Measurements from ENCODE around the gene MYH7B. TPM values are rescaled to one million over a fixed set of nuclear protein-coding genes. Genes with fewer than 3 reads are reported as not detected.

Gene MYH7B
- total RNA-seq, 4 donors from 2014 or later: 0.41 to 3.0 (median 0.51) TPM; not detected in 1

DNA sequence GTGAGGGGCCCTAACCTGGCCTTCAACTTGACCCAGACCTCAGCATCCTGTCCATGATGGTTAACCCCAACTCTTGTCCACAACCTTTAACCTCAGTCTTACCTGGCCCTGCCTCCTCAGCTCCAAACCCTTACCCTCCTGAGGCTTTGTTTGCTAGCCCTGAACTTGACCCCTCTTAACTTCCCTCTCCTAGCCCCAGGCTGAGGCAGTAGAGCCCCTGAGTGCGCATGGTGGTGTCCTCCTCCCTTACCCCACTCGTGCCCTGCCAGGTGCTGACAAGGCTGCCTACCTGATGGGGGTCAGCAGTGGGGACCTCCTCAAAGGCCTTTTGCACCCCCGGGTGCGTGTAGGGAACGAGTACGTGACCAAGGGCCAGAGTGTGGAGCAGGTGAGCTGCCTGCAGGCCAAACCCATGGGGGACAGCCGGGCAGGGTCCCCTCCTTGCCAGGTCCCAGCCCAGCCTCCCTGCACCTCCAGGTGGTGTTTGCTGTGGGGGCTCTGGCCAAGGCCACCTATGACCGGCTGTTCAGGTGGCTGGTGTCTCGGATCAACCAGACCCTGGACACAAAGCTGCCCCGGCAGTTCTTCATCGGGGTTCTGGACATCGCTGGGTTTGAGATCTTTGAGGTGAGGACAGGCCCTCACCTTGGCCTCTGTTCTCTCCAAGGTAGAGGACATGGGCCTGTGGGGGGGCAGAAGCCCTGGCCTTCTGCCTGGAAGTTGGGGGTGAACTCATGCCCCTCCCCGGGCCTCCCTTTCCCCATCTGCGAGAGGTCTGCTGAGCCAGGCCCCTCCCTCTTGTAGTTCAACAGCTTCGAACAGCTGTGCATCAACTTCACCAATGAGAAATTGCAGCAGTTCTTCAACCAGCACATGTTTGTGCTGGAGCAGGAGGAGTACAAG lies 31.9 kb downstream of the MYH7B start:
- H3K27ac ChIP-seq: no peak overlapping the region
- H3K9me3 ChIP-seq: no peaks in the 10 kb centered on the region
- H3K4me3 ChIP-seq: no peak overlapping the region
- peak in 1 of 2 donors; percentile 19 for DNase-seq
- peaks cover 0 to 6% of the 10 kb centered on the region in 2 donors for H3K27me3 ChIP-seq
- H3K36me3 ChIP-seq: no peaks in the 10 kb centered on the region
- no peaks in the 10 kb centered on the region for H3K4me1 ChIP-seq
- TF ChIP-seq, protein P1, sequence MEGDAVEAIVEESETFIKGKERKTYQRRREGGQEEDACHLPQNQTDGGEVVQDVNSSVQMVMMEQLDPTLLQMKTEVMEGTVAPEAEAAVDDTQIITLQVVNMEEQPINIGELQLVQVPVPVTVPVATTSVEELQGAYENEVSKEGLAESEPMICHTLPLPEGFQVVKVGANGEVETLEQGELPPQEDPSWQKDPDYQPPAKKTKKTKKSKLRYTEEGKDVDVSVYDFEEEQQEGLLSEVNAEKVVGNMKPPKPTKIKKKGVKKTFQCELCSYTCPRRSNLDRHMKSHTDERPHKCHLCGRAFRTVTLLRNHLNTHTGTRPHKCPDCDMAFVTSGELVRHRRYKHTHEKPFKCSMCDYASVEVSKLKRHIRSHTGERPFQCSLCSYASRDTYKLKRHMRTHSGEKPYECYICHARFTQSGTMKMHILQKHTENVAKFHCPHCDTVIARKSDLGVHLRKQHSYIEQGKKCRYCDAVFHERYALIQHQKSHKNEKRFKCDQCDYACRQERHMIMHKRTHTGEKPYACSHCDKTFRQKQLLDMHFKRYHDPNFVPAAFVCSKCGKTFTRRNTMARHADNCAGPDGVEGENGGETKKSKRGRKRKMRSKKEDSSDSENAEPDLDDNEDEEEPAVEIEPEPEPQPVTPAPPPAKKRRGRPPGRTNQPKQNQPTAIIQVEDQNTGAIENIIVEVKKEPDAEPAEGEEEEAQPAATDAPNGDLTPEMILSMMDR (IDR thresholded peaks at IDR 0.05): no peak
- TF ChIP-seq POLR2A (IDR thresholded peaks at IDR 0.05): no peak
- intact Hi-C loops (cut with DNase I; ENCODE audit: low total_unique reads): no loop called here

DNA sequence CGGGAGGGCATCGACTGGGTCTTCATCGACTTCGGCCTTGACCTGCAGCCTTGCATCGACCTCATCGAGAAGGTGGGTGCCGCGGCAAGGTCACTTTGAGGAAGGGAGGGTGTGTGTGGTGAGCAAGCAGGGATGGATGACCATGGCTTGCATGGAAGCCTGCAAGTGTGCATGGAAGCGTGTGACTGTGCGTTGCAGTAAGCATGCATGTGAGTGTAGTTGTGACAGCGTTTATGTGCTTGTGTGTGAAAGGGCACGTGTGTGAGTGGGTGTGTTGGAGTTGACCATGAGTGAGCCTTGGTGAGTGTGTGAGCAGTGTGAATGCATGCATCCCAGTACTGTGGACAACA lies 32.5 kb downstream of the MYH7B start:
- Histone ChIP-seq H3K4me3 (no peak overlapping the region), H3K9me3 (no peaks in the 10 kb centered on the region), H3K4me1 (no peaks in the 10 kb centered on the region), H3K36me3 (no peaks in the 10 kb centered on the region), H3K27ac (no peak overlapping the region), H3K27me3 (peaks cover 0 to 4% of the 10 kb centered on the region in 2 donors)
- TF ChIP-seq, protein P1 (IDR thresholded peaks at IDR 0.05): no peak
- no peak for TF ChIP-seq POLR2A (IDR thresholded peaks at IDR 0.05)
- intact Hi-C loops (cut with DNase I; ENCODE audit: low total_unique reads): no loop called here
- DNase-seq: no peak

DNA sequence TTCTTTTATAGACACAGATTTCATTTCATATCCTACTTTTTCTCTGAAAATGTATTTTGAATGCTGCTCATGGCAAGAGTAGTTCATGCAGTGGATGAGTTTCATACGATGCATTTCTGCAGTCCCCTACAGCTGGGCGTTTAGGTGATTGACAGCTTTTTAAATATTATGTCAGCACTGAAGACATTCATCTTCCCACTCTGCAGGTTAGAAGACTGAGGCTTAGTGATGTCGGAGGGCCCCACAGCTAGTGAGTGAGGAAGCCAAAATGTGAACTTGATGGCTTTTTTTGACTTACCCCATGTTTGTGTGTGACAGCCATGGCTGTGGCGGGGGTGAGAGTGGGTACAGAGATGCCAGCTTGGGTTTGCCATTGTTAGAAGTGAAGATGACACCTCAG lies 33.5 kb downstream of the MYH7B start:
- TF ChIP-seq POLR2A (IDR thresholded peaks at IDR 0.05): no peak
- TF ChIP-seq, protein P1 (IDR thresholded peaks at IDR 0.05): no peak
- Histone ChIP-seq H3K4me3 (no peak overlapping the region), H3K4me1 (no peaks in the 10 kb centered on the region), H3K36me3 (no peaks in the 10 kb centered on the region), H3K27me3 (no peaks in the 10 kb centered on the region), H3K9me3 (no peaks in the 10 kb centered on the region), H3K27ac (no peak overlapping the region)
- DNase-seq: no peak
- intact Hi-C loops (cut with DNase I; ENCODE audit: low total_unique reads): no loop called here

DNA sequence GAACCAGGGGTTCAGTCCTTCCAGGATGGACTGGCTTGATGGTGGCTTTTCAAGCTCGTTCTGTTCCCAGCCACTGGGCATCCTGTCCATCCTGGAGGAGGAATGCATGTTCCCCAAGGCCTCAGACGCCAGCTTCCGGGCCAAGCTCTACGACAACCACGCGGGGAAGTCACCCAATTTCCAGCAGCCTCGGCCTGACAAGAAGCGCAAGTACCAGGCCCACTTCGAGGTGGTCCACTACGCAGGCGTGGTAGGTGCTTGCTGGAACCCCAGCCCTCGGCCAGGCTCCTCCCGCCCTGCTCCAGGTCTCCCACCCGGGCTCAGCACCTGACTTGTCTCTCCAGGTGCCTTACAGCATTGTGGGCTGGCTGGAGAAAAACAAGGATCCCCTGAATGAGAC lies 34.0 kb downstream of the MYH7B start:
- no peaks in the 10 kb centered on the region for H3K27me3 ChIP-seq
- no peaks in the 10 kb centered on the region for H3K4me1 ChIP-seq
- H3K4me3 ChIP-seq: no peak overlapping the region
- H3K36me3 ChIP-seq: no peaks in the 10 kb centered on the region
- intact Hi-C loops (cut with DNase I; ENCODE audit: low total_unique reads): no loop called here
- no peak overlapping the region for H3K27ac ChIP-seq
- peak in 1 of 2 donors; percentile 15 for DNase-seq
- no peak for TF ChIP-seq POLR2A (IDR thresholded peaks at IDR 0.05)
- TF ChIP-seq, protein P1 (IDR thresholded peaks at IDR 0.05): no peak
- no peaks in the 10 kb centered on the region for H3K9me3 ChIP-seq

DNA sequence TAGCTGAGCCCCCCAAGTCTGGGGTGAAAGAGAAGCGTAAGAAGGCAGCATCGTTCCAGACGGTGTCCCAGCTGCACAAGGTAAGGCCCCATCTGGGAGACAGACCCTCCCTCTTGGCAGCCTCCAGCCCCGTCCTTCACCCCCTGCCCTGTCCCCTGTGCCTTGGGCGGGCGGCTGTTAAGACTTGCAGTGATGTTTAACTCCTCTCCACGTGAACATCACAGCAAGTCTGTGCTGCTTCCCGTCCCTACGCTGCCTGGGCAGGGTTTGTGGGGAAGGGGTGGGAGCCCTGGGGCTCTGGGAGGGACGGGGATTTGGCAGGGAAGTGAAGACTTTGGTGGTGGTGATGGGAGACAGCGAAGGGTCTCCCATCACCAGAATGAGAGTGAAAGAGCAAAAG lies 34.6 kb downstream of the MYH7B start:
- no peak for DNase-seq
- Histone ChIP-seq H3K9me3 (no peaks in the 10 kb centered on the region), H3K4me3 (no peak overlapping the region), H3K4me1 (no peaks in the 10 kb centered on the region), H3K36me3 (no peaks in the 10 kb centered on the region), H3K27me3 (no peaks in the 10 kb centered on the region), H3K27ac (no peak overlapping the region)
- TF ChIP-seq, protein P1 (IDR thresholded peaks at IDR 0.05): no peak
- no peak for TF ChIP-seq POLR2A (IDR thresholded peaks at IDR 0.05)
- intact Hi-C loops (cut with DNase I; ENCODE audit: low total_unique reads): no loop called here

All from uterus (tissue), 4 donors.